Activated naive CD8-positive, alpha-beta T cell treated with anti-CD3 and anti-CD28 coated beads for 36 hours (primary cell): ENCODE measurements around the gene VIT. TPM values are rescaled to one million over a fixed set of nuclear protein-coding genes. Genes with fewer than 3 reads are reported as not detected.

ENCODE experiments used
- DNase-seq: peaks from one replicate; pipeline ENCODE4 v3.0.0; 2021
- H3K27ac Mint-ChIP-seq: one replicate; pipeline ENCODE4 v1.8.0; 2022; ENCODE audit warnings: mild to moderate bottlenecking, moderate library complexity, mixed read lengths
- H3K27me3 Mint-ChIP-seq: one replicate; pipeline ENCODE4 v1.8.0; 2022; ENCODE audit warnings: mild to moderate bottlenecking, mixed read lengths
- H3K36me3 Mint-ChIP-seq: one replicate; pipeline ENCODE4 v1.8.0; 2021; ENCODE audit warnings: mild to moderate bottlenecking, mixed read lengths
- H3K4me1 Mint-ChIP-seq: one replicate; pipeline ENCODE4 v1.8.0; 2021; ENCODE audit warnings: mixed read lengths
- H3K4me3 Mint-ChIP-seq: one replicate; pipeline ENCODE4 v1.8.0; 2022; ENCODE audit warnings: mild to moderate bottlenecking, moderate library complexity, mixed read lengths
- H3K9me3 Mint-ChIP-seq: one replicate; pipeline ENCODE4 v1.8.0; 2022; ENCODE audit warnings: mixed read lengths
- total RNA-seq, 2 experiments: library from RNA; stranded (reverse); gene quantifications; one replicate each; pipeline ENCODE4 v1.2.3, GENCODE V29; 2021

The VIT gene
- total RNA-seq, 2 experiments from 2014 or later: not detected

DNA sequence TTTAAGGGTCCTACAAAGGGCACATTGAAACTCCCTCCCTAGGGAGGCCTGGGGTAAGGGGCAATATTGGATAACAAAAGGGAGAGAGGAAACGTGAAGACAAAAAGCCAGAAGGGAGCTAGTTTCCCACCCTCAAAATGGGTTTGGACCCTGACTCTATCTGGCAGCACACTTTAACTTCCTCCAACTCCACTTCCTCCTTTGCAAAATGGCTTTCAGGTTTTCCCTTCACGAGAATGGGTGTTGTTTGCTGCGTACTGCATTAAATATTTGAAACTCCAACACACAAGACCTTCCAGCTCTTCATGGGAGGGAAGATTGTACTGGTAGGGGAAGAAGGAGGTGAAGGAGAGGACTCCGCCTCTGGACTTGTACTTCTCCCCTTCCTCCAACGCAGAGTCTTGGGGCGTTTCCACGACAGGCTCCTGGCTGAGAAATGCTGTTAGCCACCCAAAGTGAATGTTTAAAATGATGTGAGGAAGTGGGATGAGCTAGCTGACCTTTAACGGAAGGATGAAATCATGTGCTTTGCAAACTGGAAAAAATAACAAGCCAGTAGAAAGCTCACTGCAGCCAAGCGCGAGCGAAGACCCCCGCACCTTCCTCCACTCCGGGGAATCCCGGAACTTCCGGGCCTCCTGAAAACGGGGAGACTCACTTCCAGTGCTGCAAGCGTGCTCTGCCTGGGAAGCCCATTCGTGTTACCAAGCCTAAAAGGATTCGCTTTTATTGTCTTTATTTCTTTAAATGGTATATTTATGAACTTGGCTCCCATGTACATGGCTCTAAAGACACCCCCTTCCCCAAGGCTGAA is 85.6 kb downstream of the VIT start:
- Mint-ChIP-seq H3K27ac (no peak overlapping the region), H3K9me3 (no peaks in the 10 kb centered on the region), H3K36me3 (no peaks in the 10 kb centered on the region), H3K27me3 (peaks cover 19% of the 10 kb centered on the region), H3K4me3 (no peak overlapping the region), H3K4me1 (peaks cover 4% of the 10 kb centered on the region)
- no peak for DNase-seq

DNA sequence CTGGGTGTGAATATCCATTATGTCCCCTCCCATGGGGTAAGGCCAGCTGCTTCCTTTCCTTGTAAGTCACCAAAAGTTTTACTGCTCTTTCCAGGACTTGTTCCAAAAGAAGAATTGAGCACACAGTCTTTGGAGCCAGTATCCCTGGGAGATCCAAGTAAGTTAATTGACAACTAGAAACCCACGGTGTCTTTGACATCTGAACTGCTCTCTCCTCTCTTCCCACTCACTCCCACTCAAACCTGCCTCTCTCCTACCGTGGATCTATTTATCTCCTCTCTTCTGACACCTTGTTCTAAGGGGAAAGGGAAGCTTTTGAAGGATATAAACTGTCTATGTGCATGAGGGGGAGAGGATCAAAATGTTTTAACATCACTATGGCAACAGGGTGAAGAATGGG is 86.7 kb downstream of the VIT start:
- no peaks in the 10 kb centered on the region for H3K9me3 Mint-ChIP-seq
- no peak overlapping the region for H3K4me3 Mint-ChIP-seq
- H3K27me3 Mint-ChIP-seq: peaks cover 19% of the 10 kb centered on the region
- H3K36me3 Mint-ChIP-seq: no peaks in the 10 kb centered on the region
- no peak overlapping the region for H3K27ac Mint-ChIP-seq
- peaks cover 4% of the 10 kb centered on the region for H3K4me1 Mint-ChIP-seq
- DNase-seq: no peak

DNA sequence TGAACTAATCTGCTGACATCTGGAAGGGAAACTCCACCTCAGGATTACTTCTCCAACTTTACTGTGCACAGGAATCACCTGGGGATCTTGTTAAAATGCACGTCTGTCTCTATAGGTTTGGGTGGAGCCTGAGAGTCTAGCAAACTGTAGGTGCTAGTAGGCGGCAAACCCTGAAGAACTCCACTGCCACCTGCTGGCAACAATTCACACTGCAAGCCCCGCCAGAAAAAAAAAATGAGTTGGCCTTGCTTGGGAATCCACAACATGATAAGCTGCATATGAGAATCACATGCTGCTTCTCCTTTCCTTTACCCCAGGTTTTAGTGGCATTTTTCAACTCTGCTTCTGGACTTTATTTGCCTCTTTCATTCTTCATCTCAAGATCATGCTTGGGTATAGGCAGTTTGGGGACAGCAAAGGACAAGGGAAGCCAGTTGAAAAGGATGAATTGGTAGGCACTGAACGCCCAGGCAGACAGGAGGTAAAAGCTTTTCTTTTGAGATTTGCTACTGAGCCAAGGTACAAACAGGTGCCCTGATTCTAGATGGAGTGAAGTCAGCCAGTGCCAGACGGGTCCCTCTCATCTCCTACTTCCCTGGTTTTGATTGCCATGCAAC is 88.8 kb downstream of the VIT start:
- Mint-ChIP-seq H3K27me3 (peaks cover 19% of the 10 kb centered on the region), H3K27ac (no peak overlapping the region), H3K36me3 (no peaks in the 10 kb centered on the region), H3K4me1 (peaks cover 5% of the 10 kb centered on the region), H3K4me3 (no peak overlapping the region), H3K9me3 (no peaks in the 10 kb centered on the region)
- peak; percentile 63 for DNase-seq

DNA sequence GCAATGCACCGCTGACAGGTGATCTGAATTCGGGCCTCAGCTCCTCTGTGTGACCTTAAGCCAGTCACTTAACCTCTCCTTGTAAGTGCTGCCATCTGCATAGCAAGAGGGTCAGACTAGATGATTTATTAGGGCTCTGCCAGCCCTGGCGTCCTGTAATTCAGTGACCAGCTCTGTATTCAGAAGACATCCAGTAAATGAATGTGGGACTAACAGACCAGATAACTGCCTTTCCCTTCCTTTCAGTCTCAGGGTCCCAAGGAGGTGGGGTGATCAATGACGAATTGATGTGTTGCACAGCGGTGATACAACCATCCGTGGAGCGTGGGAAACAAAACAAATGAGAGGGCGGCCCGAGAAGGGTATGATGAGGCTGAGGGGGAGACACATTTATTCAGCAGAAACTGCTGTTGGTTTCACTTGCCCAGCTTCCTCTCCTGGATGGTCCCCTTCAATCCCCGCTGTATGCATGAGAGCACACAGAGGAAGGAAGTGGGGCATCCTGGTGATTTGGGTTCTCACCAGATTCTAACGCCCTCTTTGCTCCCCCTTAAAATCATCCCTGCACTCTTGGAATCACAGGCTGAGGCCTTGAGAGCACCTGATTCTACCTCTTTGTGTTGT is 92.8 kb downstream of the VIT start:
- Mint-ChIP-seq H3K36me3 (no peaks in the 10 kb centered on the region), H3K4me1 (peaks cover 5% of the 10 kb centered on the region), H3K27me3 (no peaks in the 10 kb centered on the region), H3K27ac (no peak overlapping the region), H3K4me3 (no peak overlapping the region), H3K9me3 (no peaks in the 10 kb centered on the region)
- DNase-seq: no peak

DNA sequence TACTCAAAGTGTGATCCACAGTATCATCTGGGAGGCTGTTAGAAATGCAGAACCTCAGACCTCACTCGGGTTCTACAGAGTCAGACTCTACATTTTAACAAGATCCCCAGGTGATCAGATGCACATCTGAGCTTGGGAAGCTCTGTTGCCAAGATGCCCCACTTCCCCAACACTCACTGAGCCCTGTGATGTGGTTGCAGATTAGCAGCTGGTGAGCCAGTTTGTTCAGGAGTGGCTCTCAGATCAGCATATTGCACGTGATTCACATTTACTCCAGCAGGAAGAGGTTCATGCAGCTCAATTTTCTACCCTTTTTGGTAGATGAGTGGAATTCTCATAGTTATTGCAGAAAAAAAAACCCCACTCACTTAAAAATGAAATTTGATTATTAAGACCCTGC is 96.4 kb downstream of the VIT start:
- Mint-ChIP-seq H3K4me3 (no peak overlapping the region), H3K36me3 (no peaks in the 10 kb centered on the region), H3K4me1 (peaks cover 2% of the 10 kb centered on the region), H3K27me3 (no peaks in the 10 kb centered on the region), H3K9me3 (no peaks in the 10 kb centered on the region), H3K27ac (no peak overlapping the region)
- DNase-seq: no peak

DNA sequence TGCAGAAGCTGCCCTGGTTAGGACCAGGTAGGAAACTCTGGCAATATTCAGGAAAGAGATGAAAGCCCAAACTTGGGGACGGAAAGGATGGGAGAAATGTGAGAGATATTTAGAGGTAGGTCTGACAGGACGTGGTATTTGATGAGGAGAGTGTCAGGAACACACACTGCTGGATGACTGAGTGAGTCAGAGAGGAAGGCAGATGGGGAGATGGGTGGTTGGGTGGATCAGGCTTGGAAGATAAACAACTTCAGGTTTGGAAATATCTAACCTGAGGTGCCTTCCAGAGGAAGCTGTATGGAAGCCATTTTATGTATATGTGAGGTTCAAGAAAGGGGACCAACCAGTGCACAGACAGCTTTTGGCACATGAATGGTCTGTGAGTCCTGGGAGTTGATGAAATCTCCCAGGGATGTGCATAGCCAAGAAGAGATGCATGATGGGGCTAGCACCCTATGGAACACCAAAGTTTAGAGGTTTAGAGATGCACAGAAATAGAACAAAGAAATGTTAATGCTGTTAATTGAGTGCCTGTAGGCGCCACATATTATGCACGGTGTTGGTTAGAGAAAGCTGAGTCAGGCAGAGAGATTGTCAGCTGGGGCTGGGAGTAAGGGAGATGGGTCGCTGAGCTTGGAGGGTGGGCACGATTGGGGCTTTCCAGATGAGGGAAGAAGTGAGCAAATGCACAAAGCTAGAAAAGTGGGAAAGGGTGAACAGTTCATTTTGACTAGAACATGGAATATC is 101.0 kb downstream of the VIT start:
- H3K4me3 Mint-ChIP-seq: no peak overlapping the region
- H3K27me3 Mint-ChIP-seq: no peaks in the 10 kb centered on the region
- no peak for DNase-seq
- H3K36me3 Mint-ChIP-seq: no peaks in the 10 kb centered on the region
- H3K27ac Mint-ChIP-seq: no peak overlapping the region
- no peaks in the 10 kb centered on the region for H3K9me3 Mint-ChIP-seq
- H3K4me1 Mint-ChIP-seq: no peaks in the 10 kb centered on the region

DNA sequence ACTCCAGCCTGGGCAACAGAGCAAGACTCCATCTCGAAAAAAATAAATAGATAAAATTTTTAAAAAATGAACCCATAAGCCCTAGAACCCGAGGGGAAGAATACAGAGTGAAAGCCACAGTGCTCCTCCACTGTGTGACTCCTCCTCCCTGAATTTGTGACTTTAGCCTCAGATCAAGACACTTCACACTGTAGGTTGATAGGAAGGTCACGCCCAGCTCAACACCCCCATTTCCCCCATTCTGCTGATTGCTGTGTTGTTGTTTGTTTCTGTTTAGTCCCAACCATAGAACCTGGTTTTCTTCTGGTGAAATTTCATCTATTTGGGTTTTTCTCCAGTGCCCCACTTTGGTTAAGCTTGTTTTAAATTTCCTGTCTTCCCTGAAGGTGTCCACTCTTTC is 102.2 kb downstream of the VIT start:
- no peak overlapping the region for H3K27ac Mint-ChIP-seq
- H3K36me3 Mint-ChIP-seq: no peaks in the 10 kb centered on the region
- H3K9me3 Mint-ChIP-seq: no peaks in the 10 kb centered on the region
- no peak for DNase-seq
- no peak overlapping the region for H3K4me3 Mint-ChIP-seq
- H3K27me3 Mint-ChIP-seq: no peaks in the 10 kb centered on the region
- no peaks in the 10 kb centered on the region for H3K4me1 Mint-ChIP-seq

DNA sequence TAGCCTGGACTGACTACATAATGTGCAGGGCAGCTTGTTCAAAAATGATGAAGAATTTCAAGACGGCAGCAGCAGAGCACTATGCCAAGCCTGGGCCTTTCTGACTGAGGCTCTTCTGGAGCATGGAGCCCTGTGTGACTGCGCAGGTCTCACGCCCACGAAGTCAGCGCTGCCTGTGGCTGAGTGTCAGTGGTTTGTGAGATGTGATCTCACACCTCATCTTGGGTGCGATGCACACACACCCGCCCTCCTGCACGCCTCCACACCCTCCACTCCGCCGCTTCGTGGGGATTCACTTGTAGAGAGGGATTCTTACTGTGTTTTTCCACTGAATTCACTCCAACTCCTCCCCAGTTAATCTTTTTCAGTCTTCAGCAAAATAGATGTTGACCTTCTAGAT is 103.9 kb downstream of the VIT start:
- H3K4me1 Mint-ChIP-seq: no peaks in the 10 kb centered on the region
- no peak for DNase-seq
- no peaks in the 10 kb centered on the region for H3K27me3 Mint-ChIP-seq
- no peaks in the 10 kb centered on the region for H3K9me3 Mint-ChIP-seq
- H3K4me3 Mint-ChIP-seq: no peak overlapping the region
- no peaks in the 10 kb centered on the region for H3K36me3 Mint-ChIP-seq
- H3K27ac Mint-ChIP-seq: no peak overlapping the region

DNA sequence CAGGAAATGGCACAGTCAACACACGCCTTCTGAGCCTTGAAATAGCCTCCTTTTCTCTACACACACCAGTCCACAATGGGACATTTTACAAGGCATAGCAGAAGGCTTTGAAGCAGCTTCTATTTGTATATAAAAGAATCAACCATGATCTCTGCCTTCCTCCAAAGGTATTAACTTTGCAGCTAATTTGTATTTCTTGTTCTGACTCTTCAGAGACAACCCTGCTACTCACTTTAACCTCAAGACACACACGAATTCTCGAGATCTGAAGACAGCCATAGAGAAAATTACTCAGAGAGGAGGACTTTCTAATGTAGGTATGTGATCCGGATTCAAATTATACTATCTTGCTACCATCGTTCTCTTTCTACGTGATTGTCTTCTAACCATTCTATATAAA is 104.6 kb downstream of the VIT start:
- no peaks in the 10 kb centered on the region for H3K36me3 Mint-ChIP-seq
- DNase-seq: no peak
- no peaks in the 10 kb centered on the region for H3K9me3 Mint-ChIP-seq
- no peak overlapping the region for H3K4me3 Mint-ChIP-seq
- no peaks in the 10 kb centered on the region for H3K27me3 Mint-ChIP-seq
- no peaks in the 10 kb centered on the region for H3K4me1 Mint-ChIP-seq
- no peak overlapping the region for H3K27ac Mint-ChIP-seq

DNA sequence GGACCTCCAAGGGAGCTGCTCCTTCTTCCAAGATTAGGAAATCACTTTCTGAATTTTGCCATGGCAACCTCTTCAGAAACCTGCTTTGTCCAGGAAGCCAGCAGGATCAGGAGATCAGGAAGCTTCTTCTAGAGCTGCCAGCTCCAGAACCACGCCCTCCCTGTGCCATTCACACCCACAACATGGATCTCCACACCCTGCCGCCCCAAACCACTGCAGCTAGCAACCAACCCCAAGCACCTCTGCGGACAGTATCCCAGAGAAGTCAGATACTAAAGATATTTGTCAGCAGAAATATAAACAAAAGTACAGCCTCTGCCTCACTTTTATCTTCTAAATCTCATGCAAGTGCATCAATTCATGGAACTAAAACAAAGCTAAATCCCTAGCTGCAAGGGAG is 106.4 kb downstream of the VIT start:
- Mint-ChIP-seq H3K27ac (no peak overlapping the region), H3K27me3 (no peaks in the 10 kb centered on the region), H3K4me1 (no peaks in the 10 kb centered on the region), H3K36me3 (no peaks in the 10 kb centered on the region), H3K4me3 (no peak overlapping the region), H3K9me3 (no peaks in the 10 kb centered on the region)
- no peak for DNase-seq

DNA sequence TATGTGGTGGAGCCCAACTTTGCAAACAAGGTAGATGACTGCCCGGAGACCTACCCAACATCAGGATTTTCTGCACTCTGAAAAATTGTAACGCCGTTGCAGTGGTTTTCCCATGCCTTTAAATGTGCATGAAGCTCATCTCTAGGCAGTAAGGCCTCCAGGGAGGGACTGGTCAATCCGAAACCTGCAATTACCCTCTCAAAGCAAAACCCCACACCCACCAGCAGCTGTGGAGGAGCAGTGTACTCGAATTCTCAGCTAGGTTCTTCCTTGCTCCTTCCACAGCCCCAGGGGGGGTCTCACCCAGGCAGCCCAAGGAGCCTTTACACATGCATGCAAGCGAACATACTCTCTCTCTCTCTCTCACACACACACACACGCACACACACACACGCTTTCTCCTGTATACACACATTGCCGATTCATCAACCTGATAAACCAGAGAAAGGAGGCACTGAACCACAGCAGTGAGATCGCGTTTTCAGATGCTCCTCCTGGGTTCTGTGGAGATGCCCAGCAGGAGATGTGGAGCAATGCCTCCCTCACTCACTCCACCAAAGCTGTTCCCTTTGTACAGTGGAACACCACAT is 109.2 kb downstream of the VIT start:
- H3K9me3 Mint-ChIP-seq: no peaks in the 10 kb centered on the region
- H3K4me3 Mint-ChIP-seq: no peak overlapping the region
- DNase-seq: no peak
- H3K4me1 Mint-ChIP-seq: no peaks in the 10 kb centered on the region
- no peaks in the 10 kb centered on the region for H3K36me3 Mint-ChIP-seq
- H3K27ac Mint-ChIP-seq: no peak overlapping the region
- no peaks in the 10 kb centered on the region for H3K27me3 Mint-ChIP-seq

DNA sequence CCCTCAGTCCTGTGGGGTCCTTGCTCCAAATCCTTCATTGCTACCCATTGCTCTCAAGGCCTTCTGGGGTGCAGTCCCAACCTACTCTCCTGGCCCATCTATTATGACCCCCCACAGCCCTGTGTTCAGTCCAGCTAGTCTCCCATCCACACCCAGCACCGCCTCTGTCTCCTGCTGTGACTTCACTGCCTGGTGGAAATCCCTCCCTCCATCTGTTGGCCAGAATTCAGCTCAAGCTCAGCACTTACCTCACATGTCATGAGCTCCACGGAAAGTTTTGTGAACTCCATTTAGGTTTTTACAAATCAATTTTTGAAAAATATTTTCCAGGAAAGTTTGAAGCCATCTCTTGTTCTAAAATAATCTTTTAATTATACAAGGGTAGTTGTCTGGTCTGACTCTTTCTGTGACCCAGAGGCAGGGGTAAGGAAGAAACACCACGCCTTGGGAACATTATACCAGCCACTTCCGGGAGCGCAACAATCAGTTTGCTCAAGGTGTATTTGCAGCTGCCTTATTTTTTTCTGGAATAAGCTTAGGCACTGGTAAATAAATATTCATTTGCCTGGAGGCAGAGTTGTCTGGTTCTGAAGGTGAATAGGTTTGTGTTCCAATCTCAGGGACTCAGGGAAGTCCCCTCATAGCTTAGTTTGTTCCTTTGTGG is 110.8 kb downstream of the VIT start:
- Mint-ChIP-seq H3K27me3 (no peaks in the 10 kb centered on the region), H3K4me1 (no peaks in the 10 kb centered on the region), H3K36me3 (no peaks in the 10 kb centered on the region), H3K27ac (no peak overlapping the region), H3K4me3 (no peak overlapping the region), H3K9me3 (no peaks in the 10 kb centered on the region)
- DNase-seq: no peak

DNA sequence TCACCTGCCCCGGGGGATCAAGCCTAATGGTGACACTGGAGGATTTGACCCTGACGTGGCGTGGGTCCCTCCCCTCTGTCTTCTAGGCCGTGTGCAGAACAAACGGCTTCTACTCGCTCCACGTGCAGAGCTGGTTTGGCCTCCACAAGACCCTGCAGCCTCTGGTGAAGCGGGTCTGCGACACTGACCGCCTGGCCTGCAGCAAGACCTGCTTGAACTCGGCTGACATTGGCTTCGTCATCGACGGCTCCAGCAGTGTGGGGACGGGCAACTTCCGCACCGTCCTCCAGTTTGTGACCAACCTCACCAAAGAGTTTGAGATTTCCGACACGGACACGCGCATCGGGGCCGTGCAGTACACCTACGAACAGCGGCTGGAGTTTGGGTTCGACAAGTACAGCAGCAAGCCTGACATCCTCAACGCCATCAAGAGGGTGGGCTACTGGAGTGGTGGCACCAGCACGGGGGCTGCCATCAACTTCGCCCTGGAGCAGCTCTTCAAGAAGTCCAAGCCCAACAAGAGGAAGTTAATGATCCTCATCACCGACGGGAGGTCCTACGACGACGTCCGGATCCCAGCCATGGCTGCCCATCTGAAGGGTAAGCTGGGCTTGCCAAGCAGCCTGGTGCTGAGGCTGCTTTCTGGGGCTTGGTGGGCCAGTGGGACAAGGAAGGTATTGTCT is 112.0 kb downstream of the VIT start:
- Mint-ChIP-seq H3K27me3 (no peaks in the 10 kb centered on the region), H3K4me3 (no peak overlapping the region), H3K36me3 (no peaks in the 10 kb centered on the region), H3K9me3 (no peaks in the 10 kb centered on the region), H3K27ac (no peak overlapping the region), H3K4me1 (no peaks in the 10 kb centered on the region)
- no peak for DNase-seq

DNA sequence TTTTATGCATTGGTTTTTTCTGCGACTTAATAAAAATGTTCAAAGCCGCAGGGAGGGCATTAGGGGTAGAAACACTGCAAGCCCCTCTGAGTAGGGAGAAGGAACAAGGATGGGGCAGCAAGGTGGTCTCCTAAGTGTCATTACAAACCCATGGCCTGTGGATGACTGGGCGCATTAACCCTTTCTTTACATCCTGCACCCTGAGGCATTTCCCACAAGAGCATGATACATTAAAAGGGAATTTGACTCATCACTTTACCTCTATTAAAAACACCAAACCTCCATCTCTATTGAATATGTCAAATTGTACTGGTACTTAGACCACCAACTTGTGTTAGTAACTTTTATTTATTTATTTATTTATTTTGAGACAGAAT is 112.5 kb downstream of the VIT start:
- no peaks in the 10 kb centered on the region for H3K4me1 Mint-ChIP-seq
- H3K27me3 Mint-ChIP-seq: no peaks in the 10 kb centered on the region
- no peak overlapping the region for H3K4me3 Mint-ChIP-seq
- no peaks in the 10 kb centered on the region for H3K9me3 Mint-ChIP-seq
- no peak for DNase-seq
- no peak overlapping the region for H3K27ac Mint-ChIP-seq
- no peaks in the 10 kb centered on the region for H3K36me3 Mint-ChIP-seq
